H9 (cell line): Measurements from ENCODE around the gene ASTL. TPM values are rescaled to one million over a fixed set of nuclear protein-coding genes. Genes with fewer than 3 reads are reported as not detected.

Source experiments
- DNase-seq: peaks from one replicate; pipeline ENCODE4 v3.0.0-alpha.2; 2017
- H2AFZ ChIP-seq: one replicate; pipeline ENCODE4 v1.6.1; 2013; ENCODE audit warnings: mild to moderate bottlenecking, low read length, control low read depth, moderate library complexity
- H2AK5ac ChIP-seq: 2 replicates; pipeline ENCODE4 v1.6.1; 2013; ENCODE audit warnings: low read length, control low read depth, mixed read lengths; ENCODE audit not compliant: insufficient read length
- H2BK120ac ChIP-seq: one replicate; pipeline ENCODE4 v1.6.1; 2013; ENCODE audit warnings: low read depth, mild to moderate bottlenecking, low read length, control low read depth, inconsistent platforms; ENCODE audit not compliant: poor library complexity, severe bottlenecking
- H2BK12ac ChIP-seq: 2 replicates; pipeline ENCODE4 v1.6.1; 2013; ENCODE audit warnings: low read length, control low read depth, mixed read lengths, low read depth; ENCODE audit not compliant: insufficient read length
- H2BK15ac ChIP-seq: 2 replicates; pipeline ENCODE4 v1.6.1; 2013; ENCODE audit warnings: low read depth, low read length, control low read depth
- H2BK20ac ChIP-seq: one replicate; pipeline ENCODE4 v1.6.1; 2013; ENCODE audit warnings: low read depth, mild to moderate bottlenecking, low read length, control low read depth, inconsistent platforms; ENCODE audit not compliant: poor library complexity, severe bottlenecking
- H2BK5ac ChIP-seq: 2 replicates; pipeline ENCODE4 v1.6.1; 2013; ENCODE audit warnings: low read length, control low read depth, mixed read lengths; ENCODE audit not compliant: insufficient read length
- H3K14ac ChIP-seq: 2 replicates; pipeline ENCODE4 v1.6.1; 2013; ENCODE audit warnings: low read length, control low read depth; ENCODE audit not compliant: insufficient read depth
- H3K18ac ChIP-seq: 2 replicates; pipeline ENCODE4 v1.6.1; 2013; ENCODE audit warnings: low read depth, mild to moderate bottlenecking, mixed read lengths, low read length, control low read depth; ENCODE audit not compliant: insufficient read length
- H3K23ac ChIP-seq: 2 replicates; pipeline ENCODE4 v1.6.1; 2013; ENCODE audit warnings: low read length, control low read depth, mixed read lengths, low read depth; ENCODE audit not compliant: insufficient read length
- H3K23me2 ChIP-seq: 2 replicates; pipeline ENCODE4 v1.6.1; 2013; ENCODE audit warnings: low read depth, mild to moderate bottlenecking, mixed read lengths, low read length, control low read depth; ENCODE audit not compliant: insufficient read length, poor library complexity, severe bottlenecking
- H3K27ac ChIP-seq: 2 replicates; pipeline ENCODE4 v1.5.1; 2013; ENCODE audit warnings: low read length, control low read depth, mixed read lengths, low read depth; ENCODE audit not compliant: insufficient read length
- H3K27me3 ChIP-seq: 2 replicates; pipeline ENCODE4 v1.6.1; 2013; ENCODE audit warnings: low read length, control low read depth, inconsistent platforms; ENCODE audit not compliant: insufficient read depth
- H3K4ac ChIP-seq: 2 replicates; pipeline ENCODE4 v1.6.1; 2013; ENCODE audit warnings: low read depth, mild to moderate bottlenecking, control low read depth, inconsistent platforms, low read length, moderate library complexity
- H3K4me1 ChIP-seq: 2 replicates; pipeline ENCODE4 v1.6.1; 2013; ENCODE audit warnings: low read length, control low read depth, inconsistent platforms; ENCODE audit not compliant: insufficient read depth
- H3K4me2 ChIP-seq: 2 replicates; pipeline ENCODE4 v1.6.1; 2013; ENCODE audit warnings: low read length, control low read depth, mixed read lengths; ENCODE audit not compliant: insufficient read length, insufficient read depth
- H3K56ac ChIP-seq: 2 replicates; pipeline ENCODE4 v1.6.1; 2013; ENCODE audit warnings: low read depth, mild to moderate bottlenecking, mixed read lengths, low read length, control low read depth; ENCODE audit not compliant: insufficient read length
- H3K79me1 ChIP-seq: 2 replicates; pipeline ENCODE4 v1.6.1; 2013; ENCODE audit warnings: low read depth, mild to moderate bottlenecking, moderate library complexity, low read length, control low read depth, inconsistent platforms; ENCODE audit not compliant: insufficient read depth, poor library complexity, severe bottlenecking
- H3K79me2 ChIP-seq: 2 replicates; pipeline ENCODE4 v1.6.1; 2013; ENCODE audit warnings: low read length, control low read depth, inconsistent platforms; ENCODE audit not compliant: insufficient read depth
- H3K9ac ChIP-seq: 2 replicates; pipeline ENCODE4 v1.6.1; 2013; ENCODE audit warnings: low read length, control low read depth, mixed read lengths; ENCODE audit not compliant: insufficient read length; ENCODE audit errors: extremely low read depth
- H3K9me3 ChIP-seq: one replicate; pipeline ENCODE4 v1.6.1; 2013; ENCODE audit warnings: low read depth, low read length, inconsistent platforms; ENCODE audit not compliant: control insufficient read depth
- H3T11ph ChIP-seq: one replicate; pipeline ENCODE4 v1.6.1; 2013; ENCODE audit warnings: mild to moderate bottlenecking, low read length, control low read depth, inconsistent platforms
- H4K20me1 ChIP-seq: one replicate; pipeline ENCODE4 v1.6.1; 2013; ENCODE audit not compliant: control insufficient read depth, insufficient read length, insufficient read depth
- H4K5ac ChIP-seq: 2 replicates; pipeline ENCODE4 v1.6.1; 2013; ENCODE audit warnings: low read depth, mild to moderate bottlenecking, mixed read lengths, low read length, control low read depth; ENCODE audit not compliant: insufficient read length
- H4K8ac ChIP-seq: replicated peaks from 2 replicates; pipeline ENCODE4 v1.6.1; 2013; ENCODE audit warnings: low read length, control low read depth, mixed read lengths, low read depth; ENCODE audit not compliant: insufficient read length
- H4K91ac ChIP-seq: 2 replicates; pipeline ENCODE4 v1.6.1; 2013; ENCODE audit warnings: low read depth, mild to moderate bottlenecking, moderate library complexity, mixed read lengths, low read length, control low read depth; ENCODE audit not compliant: insufficient read length
- H3K27ac Mint-ChIP-seq, 3 experiments: 2 replicates in 2 of 3; 3 replicates in 1 of 3; pipeline ENCODE4 v1.8.0; 2020 to 2021; ENCODE audit warnings: mixed read lengths in 3 of 3, mild to moderate bottlenecking in 1 of 3, moderate library complexity in 1 of 3
- H3K27me3 Mint-ChIP-seq: 2 replicates; pipeline ENCODE4 v1.8.0; 2021; ENCODE audit warnings: low read depth, mild to moderate bottlenecking, moderate library complexity, mixed read lengths
- H3K36me3 Mint-ChIP-seq, 3 experiments: 2 replicates in 2 of 3; 3 replicates in 1 of 3; pipeline ENCODE4 v1.8.0; 2020 to 2021; ENCODE audit warnings: low read depth in 3 of 3, mixed read lengths in 3 of 3; ENCODE audit not compliant: insufficient read depth in 1 of 3
- H3K4me1 Mint-ChIP-seq, 2 experiments: 2 replicates each; pipeline ENCODE4 v1.8.0; 2020; ENCODE audit warnings: mixed read lengths in 2 of 2
- H3K4me3 Mint-ChIP-seq, 2 experiments: 2 replicates in 1 of 2; 3 replicates in 1 of 2; pipeline ENCODE4 v1.8.0; 2020 to 2021; ENCODE audit warnings: mild to moderate bottlenecking in 2 of 2, mixed read lengths in 2 of 2, moderate library complexity in 1 of 2
- H3K9me3 Mint-ChIP-seq, 2 experiments: 2 replicates in 1 of 2; 3 replicates in 1 of 2; pipeline ENCODE4 v1.8.0; 2020; ENCODE audit warnings: mild to moderate bottlenecking in 2 of 2, mixed read lengths in 2 of 2, moderate library complexity in 1 of 2
- CTCF ChIP-seq: fragments of 200-600 bp; sonication (generic); conservative IDR thresholded peaks from 3 replicates; pipeline ENCODE4 v1.8.0; 2021; ENCODE audit warnings: antibody characterized with exemption, mild to moderate bottlenecking
- WGBS: extraction: QIAGEN DNeasy Blood & Tissue Kit; methylation state at CpG from one replicate; pipeline ENCODE4 v1.1.7; 2013; ENCODE audit warnings: missing lambda C conversion rate, low lambda C conversion rate, mixed read lengths; ENCODE audit not compliant: insufficient read length; ENCODE audit errors: extremely low coverage; 5-methylcytosine and 5-hydroxymethylcytosine counted together
- total RNA-seq: library from RNA; stranded (reverse); gene quantifications from 2 replicates; pipeline ENCODE4 v1.2.1, GENCODE V29; 2021

Gene ASTL
- total RNA-seq, 1 experiment from 2014 or later = 0.81 TPM

DNA sequence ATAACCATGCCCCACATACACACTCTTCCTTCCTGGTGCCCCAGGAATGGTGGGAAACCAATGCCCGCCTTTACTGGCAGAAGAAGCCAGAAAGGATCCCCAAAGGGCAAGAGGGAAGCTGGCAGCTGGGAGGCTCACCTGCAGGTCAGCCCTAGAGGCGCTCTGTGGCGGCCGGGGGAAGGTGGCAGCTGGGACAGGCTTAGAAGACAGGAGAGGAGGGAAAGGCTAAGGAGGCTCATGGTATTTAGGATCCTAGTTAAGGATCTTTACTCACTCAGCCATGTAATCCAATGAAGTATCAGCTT, 45.8 kb downstream of the ASTL start:
- H3K4me1 Mint-ChIP-seq = peaks cover 25 to 42% of the 10 kb centered on the region in 2 experiments
- H3K9ac ChIP-seq = no peak overlapping the region
- no peak overlapping the region for H4K8ac ChIP-seq
- no peak overlapping the region for H2AFZ ChIP-seq
- H3K27me3 ChIP-seq = no peaks in the 10 kb centered on the region
- H3K23me2 ChIP-seq = no peaks in the 10 kb centered on the region
- TF ChIP-seq CTCF = no peak
- peak; percentile 27 for DNase-seq
- H3K36me3 Mint-ChIP-seq = no peaks in the 10 kb centered on the region
- H4K91ac ChIP-seq = no peak overlapping the region
- no peak overlapping the region for H3K27ac Mint-ChIP-seq
- no peaks in the 10 kb centered on the region for H3K79me2 ChIP-seq
- no peaks in the 10 kb centered on the region; a peak in 2 of 5 replicates for H3K9me3 Mint-ChIP-seq
- no peaks in the 10 kb centered on the region; the same call in 1 of the 2 replicates for H3K27me3 Mint-ChIP-seq
- H3K4ac ChIP-seq = no peak overlapping the region
- no peak overlapping the region for H3K14ac ChIP-seq
- no peak overlapping the region for H3K4me2 ChIP-seq
- WGBS = no CpG with 5 or more reads among the region's 4 CpGs
- H2BK120ac ChIP-seq = no peak overlapping the region
- no peak overlapping the region for H2BK5ac ChIP-seq
- no peak overlapping the region for H4K5ac ChIP-seq
- no peak overlapping the region for H3K23ac ChIP-seq
- H3K56ac ChIP-seq = no peak overlapping the region
- H2BK20ac ChIP-seq = no peak overlapping the region
- H2BK15ac ChIP-seq = no peak overlapping the region
- no peaks in the 10 kb centered on the region for H3K9me3 ChIP-seq
- H3K27ac ChIP-seq = no peak overlapping the region
- H3T11ph ChIP-seq = no peak overlapping the region
- no peak overlapping the region for H2AK5ac ChIP-seq
- no peaks in the 10 kb centered on the region for H3K4me1 ChIP-seq
- no peak overlapping the region for H3K4me3 Mint-ChIP-seq
- H3K79me1 ChIP-seq = no peaks in the 10 kb centered on the region
- H4K20me1 ChIP-seq = no peaks in the 10 kb centered on the region
- no peak overlapping the region for H2BK12ac ChIP-seq
- no peak overlapping the region for H3K18ac ChIP-seq
